Endothelial cell of umbilical vein (primary cell): ENCODE measurements around the gene DDX52. TPM values are rescaled to one million over a fixed set of nuclear protein-coding genes. Genes with fewer than 3 reads are reported as not detected.

Experiments
- BruUV-seq: library from RNA; stranded (reverse); fragments of 400-500 nt; replicated peaks from 2 replicates; lab custom pipeline; 2021; lab: Mats Ljungman, UMichigan
- CTCF ChIA-PET: fragments of 300-600, 350-600 bp; sonication (Branson Sonifier 250); formaldehyde crosslinking; loops from one replicate; lab custom pipeline; 2021; ENCODE audit warnings: antibody characterized with exemption, inconsistent platforms; lab: Charles Lee
- POLR2A ChIA-PET: fragments of 300-600, 350-600 bp; sonication (Branson Sonifier 250); formaldehyde crosslinking; loops from one replicate; lab custom pipeline; 2021; ENCODE audit warnings: antibody characterized with exemption, inconsistent platforms; lab: Charles Lee
- DNase-seq: peaks from one replicate; pipeline ENCODE4 v3.0.0-alpha.2; 2011; ENCODE audit warnings: low read depth, low spot score
- FAIRE-seq: peaks from 2 replicates; lab custom pipeline; 2011; peaks lifted over from hg19 to GRCh38; lab: Jason Lieb, UNC
- H2AFZ ChIP-seq: 2 replicates; pipeline ENCODE4 v1.6.0; 2012; ENCODE audit warnings: low read depth, low read length, control low read depth, inconsistent platforms
- H3K27ac ChIP-seq: 2 replicates; pipeline ENCODE4 v1.5.1; 2011; ENCODE audit warnings: low read depth, mild to moderate bottlenecking, control low read depth, low read length, moderate library complexity; ENCODE audit not compliant: insufficient read depth
- H3K27me3 ChIP-seq, 2 experiments: 2 replicates each; pipeline versions ENCODE4 v1.6.0 to v1.6.1; 2011; ENCODE audit warnings: low read length in 2 of 2, mixed read lengths in 1 of 2; ENCODE audit not compliant: control insufficient read depth in 2 of 2, insufficient read depth in 2 of 2
- H3K36me3 ChIP-seq, 2 experiments: 2 replicates in 1 of 2; 3 replicates in 1 of 2; pipeline ENCODE4 v1.5.1; 2011; ENCODE audit warnings: low read length in 2 of 2, mild to moderate bottlenecking in 1 of 2, moderate library complexity in 1 of 2; ENCODE audit not compliant: control insufficient read depth in 2 of 2, insufficient read depth in 2 of 2; ENCODE audit errors: extremely low read depth in 1 of 2
- H3K4me1 ChIP-seq: 3 replicates; pipeline ENCODE4 v1.5.1; 2011; ENCODE audit warnings: mild to moderate bottlenecking, low read length; ENCODE audit not compliant: control insufficient read depth, insufficient read depth; ENCODE audit errors: extremely low read depth
- H3K4me2 ChIP-seq: 2 replicates; pipeline ENCODE4 v1.6.1; 2011; ENCODE audit warnings: low read length, control low read depth, mixed read lengths; ENCODE audit not compliant: insufficient read depth
- H3K4me3 ChIP-seq, 3 experiments: fragments of 200-600 bp in 1 of 3; sonication (generic), shearing (Covaris generic) in 1 of 3; replicated peaks in 1 of 3; 2 replicates each; pipeline ENCODE4 v1.5.1; 2011 to 2016; ENCODE audit warnings: control low read depth in 3 of 3, low read length in 3 of 3, mild to moderate bottlenecking in 2 of 3, inconsistent platforms in 1 of 3, low read depth in 1 of 3, moderate library complexity in 1 of 3; ENCODE audit not compliant: insufficient read depth in 1 of 3
- H3K79me2 ChIP-seq: 2 replicates; pipeline ENCODE4 v1.6.0; 2012; ENCODE audit warnings: low read length, inconsistent platforms; ENCODE audit not compliant: control insufficient read depth, insufficient read depth
- H3K9ac ChIP-seq: replicated peaks from 2 replicates; pipeline ENCODE3; 2011; ENCODE audit warnings: low read length, control low read depth; ENCODE audit not compliant: insufficient read depth; ENCODE audit errors: extremely low read depth
- H3K9me1 ChIP-seq: replicated peaks from 3 replicates; pipeline ENCODE4 v1.6.0; 2011; ENCODE audit warnings: mild to moderate bottlenecking, low read length; ENCODE audit not compliant: control insufficient read depth, insufficient read depth; ENCODE audit errors: extremely low read depth
- H3K9me3 ChIP-seq: replicated peaks from 2 replicates; pipeline ENCODE4 v1.5.1; 2012; ENCODE audit warnings: low read length, inconsistent platforms; ENCODE audit not compliant: control insufficient read depth, insufficient read depth
- H4K20me1 ChIP-seq: replicated peaks from 2 replicates; pipeline ENCODE3; 2011; ENCODE audit warnings: mild to moderate bottlenecking, low read length; ENCODE audit not compliant: control insufficient read depth, insufficient read depth; ENCODE audit errors: extremely low read depth
- EZH2 ChIP-seq: IDR thresholded peaks from 2 replicates; pipeline ENCODE4 v1.6.1; 2012; ENCODE audit warnings: borderline replicate concordance, low read depth, mild to moderate bottlenecking, moderate library complexity, low read length, inconsistent platforms; ENCODE audit not compliant: severe bottlenecking
- FOS ChIP-seq: IDR thresholded peaks from 2 replicates; pipeline ENCODE4 v1.6.1; 2011; ENCODE audit warnings: mild to moderate bottlenecking, low read length, moderate library complexity, borderline replicate concordance; ENCODE audit not compliant: insufficient read depth
- GATA2 ChIP-seq: IDR thresholded peaks from 2 replicates; pipeline ENCODE4 v1.7.0; 2011; ENCODE audit warnings: low read depth, mild to moderate bottlenecking, moderate library complexity, mixed read lengths, low read length; ENCODE audit not compliant: insufficient read length, insufficient read depth
- JUN ChIP-seq: IDR thresholded peaks from 2 replicates; pipeline ENCODE4 v1.6.1; 2011; ENCODE audit warnings: borderline replicate concordance, low read depth; ENCODE audit not compliant: insufficient read length, insufficient read depth
- MYC ChIP-seq: IDR thresholded peaks from one replicate; pipeline ENCODE4 v1.6.1; 2011; ENCODE audit warnings: mild to moderate bottlenecking, low read depth, low read length
- POLR2A ChIP-seq: IDR thresholded peaks from 2 replicates; pipeline ENCODE4 v1.6.1; 2012; ENCODE audit warnings: low read depth, mild to moderate bottlenecking, control low read depth, low read length
- POLR2AphosphoS5 ChIP-seq: IDR thresholded peaks from 2 replicates; pipeline ENCODE4 v1.6.1; 2012; ENCODE audit warnings: low read depth, mild to moderate bottlenecking, control low read depth, low read length, moderate library complexity; ENCODE audit not compliant: insufficient read depth
- dilution Hi-C: fragments of 300-500 bp; cut with MboI; formaldehyde crosslinking; loops from one replicate; pipeline ENCODE4 v1.15.0; 2019; ENCODE audit warnings: low sequenced_read_pairs; ENCODE audit not compliant: extremely low pct_ligation_motif_present
- intact Hi-C: fragments of 100-400 bp; cut with micrococcal nuclease; formaldehyde crosslinking; loops from one replicate; pipeline ENCODE4 v1.10.0; 2022
- polyA plus RNA-seq, 4 experiments: library from polyadenylated mRNA; depleted of rRNA in 3 of 4; stranded (reverse) in 3 of 4; unstranded in 1 of 4; fragments of >200 nt; gene quantifications; 2 replicates each; pipeline versions ENCODE4 v1.2.1 to v1.2.3, GENCODE V29; 2011 to 2012; ENCODE audit warnings: missing spikeins in 1 of 4
- total RNA-seq: library from RNA; stranded (reverse); gene quantifications from 2 replicates; pipeline ENCODE4 v1.2.3, GENCODE V29; 2021
- TF ChIP-seq, protein P1 (sequence below): IDR thresholded peaks from 2 replicates; pipeline ENCODE4 v1.6.1; 2011; ENCODE audit not compliant: insufficient read depth, insufficient read length
- TF ChIP-seq, protein P2 (sequence below), 2 donors: IDR thresholded peaks; 1 replicate in 1 of 2; 2 replicates in 1 of 2; pipeline ENCODE4 v1.5.1; 2011; ENCODE audit warnings: low read length in 2 of 2, mild to moderate bottlenecking in 2 of 2, moderate library complexity in 2 of 2, control low read depth in 1 of 2, inconsistent platforms in 1 of 2, low read depth in 1 of 2; ENCODE audit not compliant: insufficient read depth in 1 of 2; ENCODE audit errors: extremely low read depth in 1 of 2

DDX52 gene
- total and polyA plus RNA-seq, 2 donors (not counting 3 experiments of a cell fraction or from before 2014, with no cell fraction given): 12.5 to 58.4 TPM

DNA sequence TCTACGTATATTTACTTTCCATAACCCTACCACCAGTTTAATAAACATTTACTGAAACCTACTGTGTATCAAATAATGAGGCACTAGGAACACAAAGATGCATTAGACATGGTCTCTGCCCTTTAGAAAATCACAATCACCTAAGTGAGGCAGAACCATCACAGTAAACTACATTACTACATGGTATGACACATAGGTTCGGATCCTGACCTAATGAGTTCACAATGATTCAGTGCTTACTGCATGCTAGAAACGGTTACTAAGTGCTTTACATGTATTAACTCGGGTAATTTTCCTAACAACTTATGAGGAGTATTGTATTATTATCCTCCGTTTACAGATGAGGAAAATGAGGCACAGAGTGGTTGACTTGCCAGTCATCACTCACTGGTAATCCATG is 28.9 kb downstream of the DDX52 start:
- Histone ChIP-seq H3K9me1 (no peaks in the 10 kb centered on the region), H3K79me2 (no peaks in the 10 kb centered on the region), H3K9ac (no peak overlapping the region), H3K4me3 (no peak overlapping the region), H3K36me3 (peaks cover 11 to 19% of the 10 kb centered on the region in 2 experiments), H3K27me3 (no peaks in the 10 kb centered on the region), H3K9me3 (no peaks in the 10 kb centered on the region), H3K27ac (no peak overlapping the region), H4K20me1 (no peaks in the 10 kb centered on the region), H3K4me1 (peaks cover 4% of the 10 kb centered on the region), H3K4me2 (no peak overlapping the region), H2AFZ (no peak overlapping the region)
- POLR2A ChIA-PET: no interaction called here
- dilution Hi-C loops: no loop called here
- CTCF ChIA-PET: interaction anchor here (1.2 kb wide), 1 partner anchor 202 kb away, joined by 4 read pairs; no protein-coding TSS in a partner anchor
- BruUV-seq: no TSS peak
- TF ChIP-seq POLR2A: no peak
- TF ChIP-seq EZH2: no peak
- TF ChIP-seq POLR2AphosphoS5: no peak
- no peak for TF ChIP-seq MYC
- no peak for TF ChIP-seq JUN
- no peak for TF ChIP-seq GATA2
- TF ChIP-seq, protein P1, sequence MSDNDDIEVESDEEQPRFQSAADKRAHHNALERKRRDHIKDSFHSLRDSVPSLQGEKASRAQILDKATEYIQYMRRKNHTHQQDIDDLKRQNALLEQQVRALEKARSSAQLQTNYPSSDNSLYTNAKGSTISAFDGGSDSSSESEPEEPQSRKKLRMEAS: no peak
- FAIRE-seq (no peak), DNase-seq (no peak)
- intact Hi-C loops: no loop called here

DNA sequence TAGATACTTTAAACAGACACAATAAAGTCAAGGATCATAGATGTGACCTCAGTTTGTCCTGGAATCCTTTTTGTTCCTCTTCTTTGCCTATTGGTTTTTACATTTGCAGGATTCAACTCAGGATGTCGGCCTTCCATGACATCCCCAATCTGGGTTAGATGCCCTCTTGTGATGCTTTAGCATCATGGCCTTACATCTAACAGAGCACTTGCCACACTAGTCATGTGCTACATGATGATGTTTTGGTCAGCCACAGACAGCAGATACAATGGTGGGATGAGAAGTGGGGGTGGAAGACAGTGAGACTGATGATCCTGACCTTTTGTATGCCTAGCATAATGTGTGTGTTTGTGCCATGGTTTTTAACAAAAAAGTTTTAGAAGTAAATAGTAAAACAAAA is 32.3 kb downstream of the DDX52 start:
- no peaks in the 10 kb centered on the region for H3K9me3 ChIP-seq
- H2AFZ ChIP-seq: no peak overlapping the region
- dilution Hi-C loops: no loop called here
- H3K36me3 ChIP-seq: peaks cover 8 to 14% of the 10 kb centered on the region in 2 experiments
- peaks cover 27% of the 10 kb centered on the region for H3K4me1 ChIP-seq
- TF ChIP-seq, protein P2, sequence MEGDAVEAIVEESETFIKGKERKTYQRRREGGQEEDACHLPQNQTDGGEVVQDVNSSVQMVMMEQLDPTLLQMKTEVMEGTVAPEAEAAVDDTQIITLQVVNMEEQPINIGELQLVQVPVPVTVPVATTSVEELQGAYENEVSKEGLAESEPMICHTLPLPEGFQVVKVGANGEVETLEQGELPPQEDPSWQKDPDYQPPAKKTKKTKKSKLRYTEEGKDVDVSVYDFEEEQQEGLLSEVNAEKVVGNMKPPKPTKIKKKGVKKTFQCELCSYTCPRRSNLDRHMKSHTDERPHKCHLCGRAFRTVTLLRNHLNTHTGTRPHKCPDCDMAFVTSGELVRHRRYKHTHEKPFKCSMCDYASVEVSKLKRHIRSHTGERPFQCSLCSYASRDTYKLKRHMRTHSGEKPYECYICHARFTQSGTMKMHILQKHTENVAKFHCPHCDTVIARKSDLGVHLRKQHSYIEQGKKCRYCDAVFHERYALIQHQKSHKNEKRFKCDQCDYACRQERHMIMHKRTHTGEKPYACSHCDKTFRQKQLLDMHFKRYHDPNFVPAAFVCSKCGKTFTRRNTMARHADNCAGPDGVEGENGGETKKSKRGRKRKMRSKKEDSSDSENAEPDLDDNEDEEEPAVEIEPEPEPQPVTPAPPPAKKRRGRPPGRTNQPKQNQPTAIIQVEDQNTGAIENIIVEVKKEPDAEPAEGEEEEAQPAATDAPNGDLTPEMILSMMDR (IDR thresholded peaks at IDR 0.05; ENCODE audit: extremely low read depth in 1 of 2, insufficient read depth in 1 of 2, low read depth in 1 of 2, low read length in 2 of 2): no peak
- no peak for TF ChIP-seq EZH2
- TF ChIP-seq, protein P1: no peak
- no peak for TF ChIP-seq POLR2AphosphoS5
- no peak for TF ChIP-seq POLR2A
- TF ChIP-seq MYC: no peak
- no peak for TF ChIP-seq JUN
- no peak for TF ChIP-seq FOS
- no peak for TF ChIP-seq GATA2
- intact Hi-C loops: no loop called here
- no TSS peak for BruUV-seq
- no peak overlapping the region for H3K27ac ChIP-seq
- POLR2A ChIA-PET: no interaction called here
- H3K79me2 ChIP-seq: peaks cover 25% of the 10 kb centered on the region
- no peaks in the 10 kb centered on the region for H3K9me1 ChIP-seq
- H4K20me1 ChIP-seq: no peaks in the 10 kb centered on the region
- H3K4me2 ChIP-seq: no peak overlapping the region
- CTCF ChIA-PET: interaction anchor here (3.1 kb wide), 1 partner anchor 160 kb away, joined by 16 read pairs; no protein-coding TSS in a partner anchor
- H3K4me3 ChIP-seq: no peak overlapping the region
- H3K27me3 ChIP-seq: no peaks in the 10 kb centered on the region
- no peak for FAIRE-seq
- no peak overlapping the region for H3K9ac ChIP-seq
- DNase-seq: no peak
